GM18861 (cell line): ENCODE results near the gene SLC22A6.

Source experiments
- ATAC-seq: cut with Tn5 transposase; IDR thresholded peaks from one replicate; pipeline ENCODE4 v1.9.1; 2021; ENCODE audit not compliant: unreplicated experiment

Gene SLC22A6

GRCh38 chr11:62933285-62933684 lies 51.5 kb downstream of the SLC22A6 start:
- ATAC-seq = no peak

DNA sequence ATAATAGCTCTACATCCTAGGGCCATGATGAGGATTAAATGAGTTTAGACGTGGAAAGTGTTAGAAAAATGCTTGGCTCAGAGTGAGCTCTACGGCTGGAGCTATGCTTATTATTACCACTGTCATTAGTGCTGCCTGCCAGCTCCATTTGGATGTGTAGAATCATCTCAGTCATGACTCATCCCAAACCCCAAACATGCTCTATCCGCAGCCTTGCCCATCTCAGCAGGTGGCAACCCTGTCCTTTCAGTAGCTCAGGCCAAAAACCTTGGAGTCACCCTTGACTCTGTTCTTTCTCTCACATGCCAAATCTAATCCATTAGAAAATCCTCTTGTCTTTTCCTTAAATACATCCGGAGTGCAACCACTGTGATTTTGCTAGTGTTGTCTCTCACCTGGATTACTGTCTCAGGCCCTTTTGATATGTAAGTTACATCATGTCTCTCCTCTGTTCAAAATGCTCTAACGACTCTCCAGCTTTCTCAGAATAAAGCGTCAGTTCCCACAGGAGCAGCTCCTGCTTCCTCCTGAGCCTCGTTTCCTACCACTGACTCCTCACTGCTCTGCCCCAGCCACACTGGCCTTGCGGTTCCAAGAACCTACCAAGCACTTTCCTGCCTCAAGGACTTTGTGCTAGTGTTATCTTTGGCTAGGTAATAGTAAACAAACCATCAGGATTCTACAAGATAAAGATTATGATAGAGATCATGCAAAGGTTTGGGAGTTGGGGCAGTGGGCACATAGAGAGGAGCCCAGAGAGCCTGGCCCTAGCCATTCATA lies 53.1 kb downstream of the SLC22A6 start:
- no peak for ATAC-seq

GRCh38 chr11:62930666-62931065 lies 54.1 kb downstream of the SLC22A6 start:
- no peak for ATAC-seq

DNA sequence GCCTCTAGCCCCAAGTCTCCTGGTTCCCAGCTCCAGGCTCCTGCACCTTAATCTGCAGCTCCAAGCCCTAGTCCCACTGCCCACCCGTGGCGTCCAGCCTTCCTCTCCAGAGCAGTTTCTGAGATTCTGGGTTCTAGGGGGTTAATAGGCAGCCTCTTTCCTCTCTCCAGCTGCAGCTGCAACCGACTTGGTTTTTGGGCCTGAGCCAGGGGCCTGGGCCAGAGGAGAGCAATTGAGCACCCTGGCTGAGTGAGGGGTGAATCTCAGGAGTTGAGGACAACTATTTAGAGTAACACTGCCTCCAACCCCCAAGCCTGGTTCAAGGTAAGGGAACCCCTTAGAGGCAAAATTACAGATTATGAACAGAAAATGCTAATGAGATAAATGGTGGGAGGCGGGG lies 54.6 kb downstream of the SLC22A6 start:
- no peak for ATAC-seq

DNA sequence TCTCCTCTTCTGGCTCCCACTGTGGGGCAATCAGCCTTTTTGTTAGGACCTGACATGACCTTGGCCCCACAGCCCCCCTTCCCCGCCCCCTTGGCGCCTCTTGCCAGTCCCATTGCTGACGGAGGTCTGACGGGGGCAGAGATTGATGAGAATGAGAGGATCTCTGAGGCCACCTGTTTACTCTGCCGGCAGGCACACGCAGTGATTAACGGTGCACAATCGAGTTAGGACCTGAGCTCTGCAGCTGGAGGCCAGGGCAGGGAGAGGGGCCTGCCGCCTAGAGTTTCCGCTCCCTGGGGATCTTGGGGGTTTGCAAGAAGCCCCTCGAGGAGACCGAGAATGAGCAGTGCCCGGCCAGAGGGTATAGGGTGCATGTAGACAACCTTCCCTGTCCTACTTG lies 56.8 kb downstream of the SLC22A6 start:
- ATAC-seq = no peak

GRCh38 chr11:62926680-62927455 lies 57.9 kb downstream of the SLC22A6 start:
- ATAC-seq = no peak
